Fibroblast of villous mesenchyme (primary cell): Measurements from ENCODE around the gene ZNF343. TPM values are rescaled to one million over a fixed set of nuclear protein-coding genes. Genes with fewer than 3 reads are reported as not detected.

Experiments
- DNase-seq: peaks from one replicate; pipeline ENCODE4 v3.0.0-alpha.2; 2010; ENCODE audit warnings: low read depth
- H3K4me3 ChIP-seq: 2 replicates; pipeline ENCODE4 v1.5.1; 2011; ENCODE audit warnings: low read depth, mild to moderate bottlenecking, low read length
- total RNA-seq: library from RNA; depleted of rRNA; stranded (reverse); fragments of >200 nt; gene quantifications from 2 replicates; pipeline ENCODE4 v1.2.3, GENCODE V29; 2012
- TF ChIP-seq, protein P1 (sequence below): IDR thresholded peaks from 2 replicates; pipeline ENCODE4 v1.5.1; 2012; ENCODE audit warnings: low read depth, mild to moderate bottlenecking, low read length; ENCODE audit not compliant: insufficient read depth

Gene ZNF343
- total RNA-seq, 1 donor: 10.4 TPM

DNA sequence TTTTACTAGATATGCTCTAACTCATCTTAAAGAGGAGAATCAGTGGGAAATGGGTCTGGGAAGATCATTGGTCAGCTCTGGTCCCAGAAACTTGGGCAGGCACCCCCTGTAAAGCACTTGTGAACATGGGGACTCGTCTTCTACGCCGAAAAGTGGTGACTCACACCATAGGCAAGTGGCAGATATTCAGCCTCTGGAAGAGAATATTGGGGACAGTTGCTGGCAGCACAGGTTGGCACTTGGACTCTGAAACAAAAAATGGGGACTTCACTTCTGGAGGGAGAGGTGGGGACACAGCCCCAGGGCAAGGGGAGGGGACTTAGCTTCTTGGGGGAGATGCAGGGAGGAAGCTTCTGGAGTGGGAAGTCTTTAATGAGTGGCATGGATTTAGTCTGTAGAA lies 11.9 kb upstream of the ZNF343 start:
- no peak for DNase-seq
- H3K4me3 ChIP-seq: no peak overlapping the region
- TF ChIP-seq, protein P1, sequence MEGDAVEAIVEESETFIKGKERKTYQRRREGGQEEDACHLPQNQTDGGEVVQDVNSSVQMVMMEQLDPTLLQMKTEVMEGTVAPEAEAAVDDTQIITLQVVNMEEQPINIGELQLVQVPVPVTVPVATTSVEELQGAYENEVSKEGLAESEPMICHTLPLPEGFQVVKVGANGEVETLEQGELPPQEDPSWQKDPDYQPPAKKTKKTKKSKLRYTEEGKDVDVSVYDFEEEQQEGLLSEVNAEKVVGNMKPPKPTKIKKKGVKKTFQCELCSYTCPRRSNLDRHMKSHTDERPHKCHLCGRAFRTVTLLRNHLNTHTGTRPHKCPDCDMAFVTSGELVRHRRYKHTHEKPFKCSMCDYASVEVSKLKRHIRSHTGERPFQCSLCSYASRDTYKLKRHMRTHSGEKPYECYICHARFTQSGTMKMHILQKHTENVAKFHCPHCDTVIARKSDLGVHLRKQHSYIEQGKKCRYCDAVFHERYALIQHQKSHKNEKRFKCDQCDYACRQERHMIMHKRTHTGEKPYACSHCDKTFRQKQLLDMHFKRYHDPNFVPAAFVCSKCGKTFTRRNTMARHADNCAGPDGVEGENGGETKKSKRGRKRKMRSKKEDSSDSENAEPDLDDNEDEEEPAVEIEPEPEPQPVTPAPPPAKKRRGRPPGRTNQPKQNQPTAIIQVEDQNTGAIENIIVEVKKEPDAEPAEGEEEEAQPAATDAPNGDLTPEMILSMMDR: no peak

DNA sequence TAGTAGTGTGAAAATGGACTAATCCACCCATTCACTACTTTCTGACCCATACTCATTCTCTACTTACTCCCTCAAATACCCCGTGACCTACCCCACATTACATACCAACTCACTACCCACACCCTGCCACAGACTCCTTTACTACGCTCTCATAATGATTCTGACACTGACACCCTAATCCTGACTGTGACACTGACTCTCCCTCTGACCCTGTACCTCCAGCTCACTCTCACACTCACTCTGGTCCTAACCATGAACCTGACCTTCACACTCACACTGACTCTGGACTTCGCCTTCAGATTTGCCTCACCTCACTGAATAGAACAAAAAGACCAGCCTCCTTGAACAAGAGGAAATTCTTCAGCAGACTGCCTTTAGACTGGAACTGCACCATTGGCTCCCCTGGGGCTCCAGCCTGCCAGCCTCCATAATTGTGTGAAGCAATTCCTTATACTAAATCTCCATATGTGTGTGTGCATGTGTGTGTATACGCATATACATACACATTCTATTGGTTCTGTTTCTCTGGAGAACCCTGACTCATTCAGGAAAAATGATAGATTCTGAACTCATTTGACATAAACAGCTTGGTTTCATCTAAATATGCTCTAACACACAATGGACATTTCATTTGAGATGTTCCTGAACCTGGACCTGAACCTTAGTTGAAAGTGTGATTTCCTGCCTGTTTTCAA lies 10.5 kb upstream of the ZNF343 start:
- TF ChIP-seq, protein P1: no peak
- H3K4me3 ChIP-seq: no peak overlapping the region
- peak; percentile 43 for DNase-seq

DNA sequence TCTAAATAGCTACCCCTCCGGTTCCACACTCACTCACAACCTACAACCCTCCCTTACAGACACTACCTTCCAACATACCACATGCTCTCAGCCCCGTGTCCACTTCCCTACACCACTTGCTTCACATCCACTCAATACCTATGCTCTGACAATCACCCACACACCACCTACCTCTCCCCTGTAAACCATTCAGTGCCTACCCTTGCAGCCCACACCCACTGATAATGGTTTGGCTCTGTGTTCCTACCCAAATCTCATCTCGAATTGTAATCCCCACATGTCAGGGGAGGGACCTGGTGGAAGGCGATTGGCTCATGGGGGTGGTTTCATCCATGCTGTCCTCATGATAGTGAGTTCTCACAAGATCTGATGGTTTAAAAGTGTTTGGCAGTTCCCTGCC lies 9.8 kb upstream of the ZNF343 start:
- DNase-seq: no peak
- no peak overlapping the region for H3K4me3 ChIP-seq
- TF ChIP-seq, protein P1: no peak

DNA sequence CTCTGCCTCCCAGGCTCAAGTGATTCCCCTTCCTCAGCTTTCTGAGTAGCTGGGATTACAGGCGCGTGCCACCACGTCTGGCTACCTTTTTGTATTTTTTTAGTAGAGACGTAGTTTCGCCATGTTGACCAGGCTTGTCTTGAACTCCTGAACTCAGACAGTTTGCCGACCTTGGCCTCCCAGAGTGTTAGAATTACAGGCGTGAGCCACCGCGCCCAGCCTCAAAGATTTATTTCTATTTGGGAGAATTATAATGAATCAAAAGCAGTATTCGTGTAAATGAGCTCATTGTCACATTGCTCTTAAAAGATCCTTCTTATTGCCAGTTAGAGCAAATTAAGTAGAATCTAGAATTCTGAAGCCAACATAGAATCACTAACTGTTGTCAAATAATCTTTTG lies 9.4 kb upstream of the ZNF343 start:
- no peak overlapping the region for H3K4me3 ChIP-seq
- TF ChIP-seq, protein P1: no peak
- no peak for DNase-seq

DNA sequence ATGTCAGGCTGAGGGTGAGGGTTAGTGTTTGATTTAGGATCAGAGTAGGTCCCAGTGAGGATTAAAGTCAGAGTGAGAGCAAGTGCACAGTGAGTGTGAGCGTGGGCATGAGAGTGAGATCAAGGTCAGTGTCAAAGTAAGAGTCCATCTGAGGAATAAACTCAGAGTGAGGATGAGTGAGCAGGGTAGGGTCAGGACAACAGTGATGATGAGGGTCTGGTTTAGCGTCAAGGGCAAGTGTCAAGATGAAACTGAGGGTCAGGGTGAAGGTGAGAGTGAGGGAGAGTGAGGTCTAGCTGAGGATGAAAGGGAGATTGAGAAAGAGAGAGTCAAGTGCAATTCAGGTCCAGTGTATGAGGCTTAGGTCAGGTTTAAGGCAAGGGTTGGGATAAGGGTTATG lies 7.7 kb upstream of the ZNF343 start:
- H3K4me3 ChIP-seq: no peak overlapping the region
- no peak for DNase-seq
- TF ChIP-seq, protein P1: no peak

DNA sequence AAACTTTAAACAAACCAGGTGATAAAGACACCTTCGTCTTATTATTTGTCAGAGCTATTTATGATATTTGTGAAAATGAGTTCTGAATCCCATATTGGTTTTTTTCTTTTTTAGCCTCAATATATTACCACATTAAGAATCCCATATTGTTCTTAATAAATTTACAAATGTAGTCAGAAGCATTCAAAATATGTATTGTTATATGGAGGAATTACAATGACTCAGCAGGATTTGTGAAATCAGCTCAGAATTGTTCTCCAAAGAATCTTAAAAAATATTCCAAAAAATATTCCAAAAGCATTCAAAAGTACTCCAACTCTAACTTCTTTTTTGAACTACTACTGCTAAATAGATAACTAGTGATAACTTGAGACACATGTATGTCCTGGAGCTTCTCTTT lies 6.5 kb upstream of the ZNF343 start:
- DNase-seq: no peak
- H3K4me3 ChIP-seq: no peak overlapping the region
- TF ChIP-seq, protein P1: no peak

DNA sequence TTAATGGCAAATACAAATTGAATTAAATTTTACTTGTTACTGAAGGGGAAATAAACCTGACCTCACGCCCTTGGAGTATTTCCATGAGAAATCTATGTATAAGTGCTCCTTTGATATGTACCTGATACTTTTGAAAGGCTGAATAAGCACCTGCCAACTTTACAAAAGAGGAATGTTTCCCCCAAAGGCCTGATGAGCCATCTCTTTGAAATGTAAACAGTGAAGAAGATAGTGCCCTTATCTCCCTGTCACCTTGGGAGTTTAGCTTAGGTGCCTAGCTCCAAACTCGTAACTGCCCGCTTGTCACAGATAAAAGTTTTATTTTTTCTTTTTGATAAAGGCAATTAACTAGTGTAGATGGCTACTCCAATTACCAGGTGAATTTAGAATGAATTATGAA lies 1.1 kb upstream of the ZNF343 start:
- TF ChIP-seq, protein P1: no peak
- H3K4me3 ChIP-seq: peak overlapping the region; percentile 95

More for the DNA sequence above, 1.1 kb upstream of the ZNF343 start:
- DNase-seq: no peak
